HT-29 (cell line): Measurements from ENCODE around the gene DNASE2B. TPM values are rescaled to one million over a fixed set of nuclear protein-coding genes. Genes with fewer than 3 reads are reported as not detected.

Experiments used
- DNase-seq: peaks from one replicate; pipeline ENCODE4 v3.0.0-alpha.2; 2015; ENCODE audit warnings: low spot score
- total RNA-seq: library from RNA; depleted of rRNA; stranded (reverse); fragments of >200 nt; shearing (Covaris generic); gene quantifications from 2 replicates; pipeline ENCODE4 v1.2.3, GENCODE V29; 2014

Gene DNASE2B
- total RNA-seq, 1 experiment from 2014 or later: not detected

- no peak for DNase-seq
Observed at GRCh38 chr1:84374991-84375696, 23.1 kb upstream of the DNASE2B start.

- DNase-seq: no peak
Observed at GRCh38 chr1:84376000-84376910, 22.0 kb upstream of the DNASE2B start.

- DNase-seq: no peak
Observed at GRCh38 chr1:84377480-84378095, 20.7 kb upstream of the DNASE2B start.

GRCh38 chr1:84379138-84379916, 19.0 kb upstream of the DNASE2B start:
- DNase-seq: no peak

- no peak for DNase-seq
Observed at GRCh38 chr1:84379917-84380180, 18.4 kb upstream of the DNASE2B start.

GRCh38 chr1:84382127-84382526, 16.2 kb upstream of the DNASE2B start:
- DNase-seq: no peak

GRCh38 chr1:84385347-84385746, 12.9 kb upstream of the DNASE2B start:
- no peak for DNase-seq

GRCh38 chr1:84386716-84387479, 11.4 kb upstream of the DNASE2B start:
- DNase-seq: no peak

GRCh38 chr1:84387480-84388163, 10.7 kb upstream of the DNASE2B start:
- peak; percentile 20 for DNase-seq

- DNase-seq: no peak
Observed at GRCh38 chr1:84390226-84390625, 8.1 kb upstream of the DNASE2B start.

GRCh38 chr1:84401156-84401555, 2.9 kb downstream of the DNASE2B start:
- no peak for DNase-seq

GRCh38 chr1:84402060-84402459, 3.8 kb downstream of the DNASE2B start:
- no peak for DNase-seq

GRCh38 chr1:84402501-84402900, 4.2 kb downstream of the DNASE2B start:
- no peak for DNase-seq

GRCh38 chr1:84403347-84403746, 5.1 kb downstream of the DNASE2B start:
- DNase-seq: no peak

GRCh38 chr1:84406346-84406861, 8.1 kb downstream of the DNASE2B start:
- DNase-seq: peak; percentile 16

- no peak for DNase-seq
Observed at GRCh38 chr1:84407524-84407923, 9.2 kb downstream of the DNASE2B start.

- DNase-seq: no peak
Observed at GRCh38 chr1:84407958-84408422, 9.7 kb downstream of the DNASE2B start.

GRCh38 chr1:84409888-84410287, 11.6 kb downstream of the DNASE2B start:
- no peak for DNase-seq

- DNase-seq: no peak
Observed at GRCh38 chr1:84410328-84411095, 12.2 kb downstream of the DNASE2B start.
